Testis (tissue), 3 donors: ENCODE results near the gene GLTPD2. TPM values are rescaled to one million over a fixed set of nuclear protein-coding genes. Genes with fewer than 3 reads are reported as not detected.

Experiments used
- DNase-seq: peaks from one replicate; pipeline ENCODE4 v3.0.0-alpha.2; 2019
- H3K27ac ChIP-seq, 2 donors: fragments of 200-600 bp; sonication (generic); one replicate each; pipeline ENCODE4 v1.5.1; 2019
- H3K27me3 ChIP-seq: fragments of 200-600 bp; sonication (generic); one replicate; pipeline ENCODE4 v1.5.1; 2019
- H3K36me3 ChIP-seq: fragments of 200-600 bp; sonication (generic); one replicate; pipeline ENCODE4 v1.5.1; 2017; ENCODE audit warnings: low read depth; ENCODE audit errors: missing control alignments
- H3K4me1 ChIP-seq: fragments of 200-600 bp; sonication (generic); one replicate; pipeline ENCODE4 v1.5.1; 2019
- H3K4me3 ChIP-seq, 2 donors: fragments of 200-600 bp; sonication (generic); one replicate each; pipeline ENCODE4 v1.5.1; 2017 to 2019
- H3K9me3 ChIP-seq: fragments of 200-600 bp; sonication (generic); one replicate; pipeline ENCODE4 v1.5.1; 2017
- CTCF ChIP-seq, 3 experiments: fragments of 450-650 bp in 2 of 3; fragments of 200-600 bp in 1 of 3; sonication (generic) in 1 of 3; IDR thresholded peaks; one replicate each; pipeline ENCODE4 v1.5.1; 2016 to 2019; ENCODE audit warnings: antibody characterized with exemption in 3 of 3, mild to moderate bottlenecking in 2 of 3, moderate library complexity in 1 of 3
- POLR2A ChIP-seq: fragments of 450-650 bp; IDR thresholded peaks from one replicate; pipeline ENCODE4 v1.6.1; 2017; ENCODE audit warnings: antibody characterized with exemption, mild to moderate bottlenecking, moderate library complexity
- WGBS, 2 donors: methylation state at CpG; one replicate each; pipeline ENCODE4 v1.1.5; 2018; 5-methylcytosine and 5-hydroxymethylcytosine counted together
- intact Hi-C: fragments of 100-400 bp; cut with DNase I; formaldehyde crosslinking; loops from one replicate; pipeline ENCODE4 v1.15.1; 2023; ENCODE audit warnings: low total_unique reads
- polyA plus RNA-seq: library from polyadenylated mRNA; stranded (reverse); fragments of 350-450 nt; fragmentation: Illumina TruSeq; extraction: RNeasy Lipid Tissue Mini Kit (QIAGEN cat#74804); gene quantifications from one replicate; pipeline ENCODE4 v1.2.3, GENCODE V29; 2014; ENCODE audit warnings: low read depth, low replicate concordance; ENCODE audit not compliant: insufficient read depth
- total RNA-seq, 2 donors: library from RNA; depleted of rRNA; stranded (reverse); fragments of >200 nt; gene quantifications; one replicate each; pipeline ENCODE4 v1.2.3, GENCODE V29; 2016

Gene GLTPD2
- total and polyA plus RNA-seq, 3 donors from 2014 or later = not detected

- TF ChIP-seq POLR2A (no peak), CTCF (IDR thresholded peaks at IDR 0.05) (no peak)
- Histone ChIP-seq H3K27me3 (no peaks in the 10 kb centered on the region), H3K9me3 (no peaks in the 10 kb centered on the region), H3K27ac (no peak overlapping the region), H3K36me3 (no peaks in the 10 kb centered on the region), H3K4me1 (peaks cover 7% of the 10 kb centered on the region), H3K4me3 (no peak overlapping the region)
- WGBS, 2 donors = 76% methylated on average over 13 of the region's 13 CpGs
- intact Hi-C loops = no loop called here
- no peak for DNase-seq
Measured at GRCh38 chr17:4810696-4811290, 22.0 kb downstream of the GLTPD2 start.

- no peak overlapping the region for H3K27ac ChIP-seq
- TF ChIP-seq POLR2A = no peak
- no peak for TF ChIP-seq CTCF (IDR thresholded peaks at IDR 0.05)
- no peak for DNase-seq
- intact Hi-C loops = no loop called here
- no peaks in the 10 kb centered on the region for H3K9me3 ChIP-seq
- no peaks in the 10 kb centered on the region for H3K36me3 ChIP-seq
- WGBS, 2 donors = 92 to 94% methylated on average over 12 of the region's 12 CpGs
- no peak overlapping the region for H3K4me3 ChIP-seq
- no peaks in the 10 kb centered on the region for H3K27me3 ChIP-seq
- H3K4me1 ChIP-seq = peaks cover 7% of the 10 kb centered on the region
Measured at GRCh38 chr17:4811471-4811870, 22.7 kb downstream of the GLTPD2 start.

- no peak overlapping the region for H3K4me3 ChIP-seq
Measured at GRCh38 chr17:4812690-4813089, 23.9 kb downstream of the GLTPD2 start.

DNA sequence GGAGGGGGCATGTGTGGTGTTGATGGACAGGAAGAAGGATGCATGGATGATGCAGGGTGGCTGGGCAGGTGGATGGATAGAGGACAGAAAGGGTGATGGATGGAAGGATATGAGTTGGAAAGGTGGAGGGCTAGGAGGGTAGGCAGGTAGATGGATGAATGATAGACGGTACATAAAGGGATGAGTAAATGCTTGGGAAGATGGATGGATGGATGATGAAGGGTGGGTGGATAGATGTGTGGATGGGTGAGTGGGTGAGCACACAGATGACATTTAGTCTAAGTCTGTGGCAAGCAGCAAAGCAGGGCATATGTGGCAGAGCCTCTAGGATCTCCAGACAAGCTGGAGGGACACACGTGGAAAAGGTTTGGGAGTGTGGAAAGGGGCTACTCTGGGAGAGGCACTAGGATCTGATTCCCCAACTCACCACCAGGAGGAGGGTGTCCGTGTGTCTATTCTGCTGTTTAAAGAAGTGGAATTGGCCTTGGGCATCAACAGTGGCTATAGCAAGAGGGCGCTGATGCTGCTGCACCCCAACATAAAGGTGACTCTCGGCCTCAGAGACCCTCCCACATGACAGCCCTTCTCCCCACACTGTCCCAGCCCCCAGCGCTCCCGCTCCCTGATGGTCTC lies 26.4 kb downstream of the GLTPD2 start:
- no peak for TF ChIP-seq POLR2A
- peak in 2 of 3 experiments; percentile 13 to 26 for TF ChIP-seq CTCF (IDR thresholded peaks at IDR 0.05)
- WGBS, 2 donors = 87% methylated on average over 7 of the region's 7 CpGs
- no peak overlapping the region for H3K4me3 ChIP-seq
- intact Hi-C loops = no loop called here
- no peaks in the 10 kb centered on the region for H3K36me3 ChIP-seq
- no peaks in the 10 kb centered on the region for H3K27me3 ChIP-seq
- no peaks in the 10 kb centered on the region for H3K4me1 ChIP-seq
- DNase-seq = no peak
- H3K9me3 ChIP-seq = no peaks in the 10 kb centered on the region
- H3K27ac ChIP-seq = no peak overlapping the region

More at GRCh38 chr17:4812690-4813089, 23.9 kb downstream of the GLTPD2 start:
- Histone ChIP-seq H3K27me3 (no peaks in the 10 kb centered on the region), H3K36me3 (no peaks in the 10 kb centered on the region), H3K9me3 (no peaks in the 10 kb centered on the region), H3K4me1 (peaks cover 4% of the 10 kb centered on the region), H3K27ac (no peak overlapping the region)
- 83 to 86% methylated on average over 7 of the region's 7 CpGs for WGBS, 2 donors
- TF ChIP-seq CTCF (IDR thresholded peaks at IDR 0.05) (no peak), POLR2A (no peak)
- intact Hi-C loops = no loop called here
- no peak for DNase-seq

GRCh38 chr17:4816826-4817225 lies 28.1 kb downstream of the GLTPD2 start:
- intact Hi-C loops = no loop called here

More at GRCh38 chr17:4816826-4817225, 28.1 kb downstream of the GLTPD2 start:
- WGBS, 2 donors = 91 to 95% methylated on average over 11 to 13 of the region's 13 CpGs
- H3K27ac ChIP-seq = no peak overlapping the region
- H3K4me1 ChIP-seq = no peaks in the 10 kb centered on the region
- H3K9me3 ChIP-seq = no peaks in the 10 kb centered on the region
- no peak for TF ChIP-seq CTCF (IDR thresholded peaks at IDR 0.05)
- H3K4me3 ChIP-seq = no peak overlapping the region
- H3K27me3 ChIP-seq = no peaks in the 10 kb centered on the region
- no peaks in the 10 kb centered on the region for H3K36me3 ChIP-seq
- DNase-seq = no peak
